ENCODE data around the gene SMYD4. TPM values are rescaled to one million over a fixed set of nuclear protein-coding genes. Genes with fewer than 3 reads are reported as not detected.

Gene SMYD4, protein sequence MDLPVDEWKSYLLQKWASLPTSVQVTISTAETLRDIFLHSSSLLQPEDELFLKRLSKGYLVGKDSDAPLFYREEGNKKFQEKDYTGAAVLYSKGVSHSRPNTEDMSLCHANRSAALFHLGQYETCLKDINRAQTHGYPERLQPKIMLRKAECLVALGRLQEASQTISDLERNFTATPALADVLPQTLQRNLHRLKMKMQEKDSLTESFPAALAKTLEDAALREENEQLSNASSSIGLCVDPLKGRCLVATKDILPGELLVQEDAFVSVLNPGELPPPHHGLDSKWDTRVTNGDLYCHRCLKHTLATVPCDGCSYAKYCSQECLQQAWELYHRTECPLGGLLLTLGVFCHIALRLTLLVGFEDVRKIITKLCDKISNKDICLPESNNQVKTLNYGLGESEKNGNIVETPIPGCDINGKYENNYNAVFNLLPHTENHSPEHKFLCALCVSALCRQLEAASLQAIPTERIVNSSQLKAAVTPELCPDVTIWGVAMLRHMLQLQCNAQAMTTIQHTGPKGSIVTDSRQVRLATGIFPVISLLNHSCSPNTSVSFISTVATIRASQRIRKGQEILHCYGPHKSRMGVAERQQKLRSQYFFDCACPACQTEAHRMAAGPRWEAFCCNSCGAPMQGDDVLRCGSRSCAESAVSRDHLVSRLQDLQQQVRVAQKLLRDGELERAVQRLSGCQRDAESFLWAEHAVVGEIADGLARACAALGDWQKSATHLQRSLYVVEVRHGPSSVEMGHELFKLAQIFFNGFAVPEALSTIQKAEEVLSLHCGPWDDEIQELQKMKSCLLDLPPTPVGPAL
- total RNA-seq (7.0 TPM), polyA plus RNA-seq (8.1 TPM)
- long read RNA-seq, donor 1, partial matches to known transcripts = 16 of 16 reads
- long read RNA-seq, donor 1, other reads (novel, unspliced or antisense) = 0 of 16 reads
- long read RNA-seq, donor 2 = 0 reads
- long read RNA-seq, donor 3, partial matches to known transcripts = 70 of 71 reads
- long read RNA-seq, donor 3, other reads (novel, unspliced or antisense) = 0 of 71 reads
- long read RNA-seq, donor 4, full-length matches to known transcripts = 1 of 1 reads
- long read RNA-seq, donor 4, partial matches to known transcripts = 0 of 1 reads
- long read RNA-seq, donor 4, other reads (novel, unspliced or antisense) = 0 of 1 reads
- long read RNA-seq, donor 5 = 0 reads
- long read RNA-seq, donor 6, partial matches to known transcripts = 0 of 1 reads
- long read RNA-seq, donor 6, other reads (novel, unspliced or antisense) = 0 of 1 reads
- long read RNA-seq, donor 7, full-length matches to known transcripts = 1 of 1 reads
- long read RNA-seq, donor 7, partial matches to known transcripts = 0 of 1 reads
- long read RNA-seq, donor 7, other reads (novel, unspliced or antisense) = 0 of 1 reads
- long read RNA-seq, donor 8 = 0 reads
- long read RNA-seq, donor 9 = 0 reads
- long read RNA-seq, donor 10, full-length matches to known transcripts = 1 of 1 reads
- long read RNA-seq, donor 10, partial matches to known transcripts = 0 of 1 reads
- long read RNA-seq, donor 10, other reads (novel, unspliced or antisense) = 0 of 1 reads

- H3K36me3 ChIP-seq (ENCODE audit: control insufficient read depth in 2 of 2, insufficient read depth in 2 of 2, low read length in 1 of 2) = peaks cover 19 to 21% of the 10 kb centered on the region in 2 donors
- peak within 1 kb of the TSS; percentile 81 to 87 for H3K27ac ChIP-seq (ENCODE audit: low read depth in 1 of 2, low read length in 1 of 2)
- DNase-seq (ENCODE audit: low read depth in 6 of 9, low spot score in 9 of 9) = peak; percentile 60 to 94 (median 82)
- under 1% methylated on average over 83 of the region's 83 CpGs for WGBS
- H3K4me1 ChIP-seq (ENCODE audit: control insufficient read depth in 2 of 2, insufficient read depth in 2 of 2, low read length in 2 of 2) = peaks cover 11 to 19% of the 10 kb centered on the region in 2 donors
- no peaks in the 10 kb centered on the region for H3K9me3 ChIP-seq (ENCODE audit: control insufficient read depth in 2 of 2, insufficient read depth in 1 of 2, low read length in 1 of 2)
- H3K4me3 ChIP-seq (ENCODE audit: low read length in 2 of 2) = peak within 1 kb of the TSS; percentile 77 to 94
- H3K27me3 ChIP-seq (ENCODE audit: control insufficient read depth in 2 of 2, insufficient read depth in 1 of 2, low read length in 1 of 2) = no peaks in the 10 kb centered on the region
Observed at GRCh38 chr17:1829592-1830257, at the start of gene SMYD4, which contains the start of gene RPA1. Gene SMYD4, minus strand, starts transcription at chr17:1829902. Its CDS starts 1,908 bp downstream, at chr17:1827994. Gene RPA1, plus strand, starts transcription at chr17:1830005. Its CDS starts 89 bp downstream, at chr17:1830094.

DNA sequence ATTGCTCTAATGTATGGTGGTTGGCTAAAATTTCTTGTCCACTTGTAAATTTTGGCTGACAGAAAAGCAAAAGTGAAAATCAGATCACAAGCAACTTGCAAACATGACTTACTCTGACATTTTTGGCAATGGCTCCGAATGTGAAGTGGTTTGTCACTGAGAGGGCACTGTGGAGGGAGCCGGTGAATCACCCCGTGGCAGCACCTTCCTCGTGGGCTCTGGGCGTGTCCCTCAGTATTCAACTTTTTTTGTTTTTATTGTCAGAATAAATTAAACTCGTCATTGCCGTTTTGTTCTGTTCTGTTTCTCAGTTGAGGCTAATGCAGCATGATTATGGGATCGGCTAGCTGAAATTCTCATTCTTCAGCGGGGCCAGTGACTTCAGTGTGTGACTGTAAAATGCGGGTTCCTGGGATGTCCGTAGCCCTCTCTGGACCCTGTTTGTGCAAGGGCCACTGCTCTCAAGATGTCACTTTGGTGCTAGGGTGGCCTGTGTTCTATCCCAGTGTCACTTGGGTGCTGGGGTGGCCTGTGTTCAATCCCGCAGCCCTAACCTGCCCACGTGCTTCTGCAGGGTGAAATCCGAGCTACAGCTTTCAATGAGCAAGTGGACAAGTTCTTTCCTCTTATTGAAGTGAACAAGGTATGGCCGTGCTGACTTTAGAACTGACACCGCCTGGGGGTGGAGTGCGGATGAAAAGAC, 48.9 kb upstream of the SMYD4 start:
- WGBS = 93% methylated on average over 17 of the region's 17 CpGs
- Histone ChIP-seq H3K27ac (ENCODE audit: low read depth in 1 of 2, low read length in 1 of 2) (no peak overlapping the region), H3K27me3 (ENCODE audit: control insufficient read depth in 2 of 2, insufficient read depth in 1 of 2, low read length in 1 of 2) (no peaks in the 10 kb centered on the region), H3K4me1 (ENCODE audit: control insufficient read depth in 2 of 2, insufficient read depth in 2 of 2, low read length in 2 of 2) (peaks cover under 1 to 2% of the 10 kb centered on the region in 2 donors), H3K4me3 (ENCODE audit: low read length in 2 of 2) (no peak overlapping the region), H3K36me3 (ENCODE audit: control insufficient read depth in 2 of 2, insufficient read depth in 2 of 2, low read length in 1 of 2) (peaks cover 50 to 80% of the 10 kb centered on the region in 2 donors), H3K9me3 (ENCODE audit: control insufficient read depth in 2 of 2, insufficient read depth in 1 of 2, low read length in 1 of 2) (no peaks in the 10 kb centered on the region)
- DNase-seq (ENCODE audit: low read depth in 6 of 9, low spot score in 9 of 9) = no peak

DNA sequence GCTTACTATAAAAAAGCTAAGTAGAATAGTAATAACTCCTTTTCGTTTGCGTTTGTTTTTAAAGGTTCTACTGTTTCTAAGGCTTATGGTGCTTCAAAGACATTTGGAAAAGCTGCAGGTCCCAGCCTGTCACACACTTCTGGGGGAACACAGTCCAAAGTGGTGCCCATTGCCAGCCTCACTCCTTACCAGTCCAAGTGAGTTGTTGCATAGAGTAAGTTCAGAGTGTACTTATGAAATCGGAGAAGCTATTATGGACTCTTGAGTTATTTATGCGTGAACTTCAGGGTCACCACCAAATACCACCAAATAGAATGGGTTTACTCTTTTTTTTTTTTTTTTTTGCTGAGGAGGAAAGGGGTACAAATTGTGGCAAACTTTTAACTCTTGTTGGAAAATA, 45.9 kb upstream of the SMYD4 start:
- DNase-seq (ENCODE audit: low read depth in 6 of 9, low spot score in 9 of 9) = no peak
- H3K27ac ChIP-seq (ENCODE audit: low read depth in 1 of 2, low read length in 1 of 2) = no peak overlapping the region
- H3K4me3 ChIP-seq (ENCODE audit: low read length in 2 of 2) = no peak overlapping the region
- 96% methylated on average over 4 of the region's 4 CpGs for WGBS
- H3K9me3 ChIP-seq (ENCODE audit: control insufficient read depth in 2 of 2, insufficient read depth in 1 of 2, low read length in 1 of 2) = peaks cover 0 to 3% of the 10 kb centered on the region in 2 donors
- peaks cover 31 to 66% of the 10 kb centered on the region in 2 donors for H3K36me3 ChIP-seq (ENCODE audit: control insufficient read depth in 2 of 2, insufficient read depth in 2 of 2, low read length in 1 of 2)
- no peaks in the 10 kb centered on the region for H3K27me3 ChIP-seq (ENCODE audit: control insufficient read depth in 2 of 2, insufficient read depth in 1 of 2, low read length in 1 of 2)
- H3K4me1 ChIP-seq (ENCODE audit: control insufficient read depth in 2 of 2, insufficient read depth in 2 of 2, low read length in 2 of 2) = peaks cover 25 to 30% of the 10 kb centered on the region in 2 donors

DNA sequence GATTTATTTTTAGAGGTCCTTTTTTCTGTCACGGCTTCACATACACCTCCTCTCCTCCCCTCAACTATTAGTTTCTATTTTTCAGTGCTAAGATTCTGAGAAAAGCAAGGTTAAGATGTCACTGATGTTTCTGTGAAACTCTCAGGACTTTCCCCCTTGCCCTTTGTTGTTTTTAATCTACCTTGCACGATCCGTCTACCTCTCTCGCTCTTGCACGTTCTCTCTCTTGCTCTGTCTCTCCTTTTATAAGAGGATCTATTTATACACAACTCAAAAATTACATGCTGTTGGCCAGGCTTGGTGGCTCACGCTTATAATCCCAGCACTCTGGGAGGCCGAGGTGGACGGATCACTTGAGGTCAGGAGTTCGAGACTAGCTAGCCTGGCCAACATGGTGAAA, 43.7 kb upstream of the SMYD4 start:
- no peak overlapping the region for H3K4me3 ChIP-seq (ENCODE audit: low read length in 2 of 2)
- no peak for DNase-seq (ENCODE audit: low read depth in 6 of 9, low spot score in 9 of 9)
- peak overlapping the region in 1 of 2 donors; percentile 3 for H3K27ac ChIP-seq (ENCODE audit: low read depth in 1 of 2, low read length in 1 of 2)
- peaks cover 0 to 3% of the 10 kb centered on the region in 2 donors for H3K9me3 ChIP-seq (ENCODE audit: control insufficient read depth in 2 of 2, insufficient read depth in 1 of 2, low read length in 1 of 2)
- 95% methylated on average over 9 of the region's 9 CpGs for WGBS
- H3K36me3 ChIP-seq (ENCODE audit: control insufficient read depth in 2 of 2, insufficient read depth in 2 of 2, low read length in 1 of 2) = peaks cover 10 to 44% of the 10 kb centered on the region in 2 donors
- peaks cover 34 to 39% of the 10 kb centered on the region in 2 donors for H3K4me1 ChIP-seq (ENCODE audit: control insufficient read depth in 2 of 2, insufficient read depth in 2 of 2, low read length in 2 of 2)
- H3K27me3 ChIP-seq (ENCODE audit: control insufficient read depth in 2 of 2, insufficient read depth in 1 of 2, low read length in 1 of 2) = no peaks in the 10 kb centered on the region

DNA sequence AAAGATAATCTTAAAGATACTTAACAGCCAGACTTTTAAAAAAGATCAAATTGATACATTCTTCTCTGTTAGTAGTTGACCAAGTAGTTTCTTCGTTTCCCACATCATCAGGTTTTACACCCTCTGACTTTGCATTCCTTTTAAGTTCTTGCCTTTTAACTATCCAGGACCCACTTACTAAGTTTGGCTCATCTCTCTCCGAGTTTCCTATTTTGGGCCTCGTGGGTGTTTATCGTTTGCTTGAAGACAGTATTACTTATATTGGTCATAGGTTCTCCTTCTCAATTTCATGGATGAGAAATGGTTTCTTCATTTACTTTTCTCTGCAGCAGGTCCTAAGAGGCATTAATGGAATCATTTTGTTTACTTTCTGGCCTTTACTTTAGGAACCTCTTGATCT, 43.3 kb upstream of the SMYD4 start:
- Histone ChIP-seq H3K36me3 (ENCODE audit: control insufficient read depth in 2 of 2, insufficient read depth in 2 of 2, low read length in 1 of 2) (peaks cover 9 to 45% of the 10 kb centered on the region in 2 donors), H3K27ac (ENCODE audit: low read depth in 1 of 2, low read length in 1 of 2) (no peak overlapping the region)
- WGBS = 94% methylated on average over 4 of the region's 4 CpGs

DNA sequence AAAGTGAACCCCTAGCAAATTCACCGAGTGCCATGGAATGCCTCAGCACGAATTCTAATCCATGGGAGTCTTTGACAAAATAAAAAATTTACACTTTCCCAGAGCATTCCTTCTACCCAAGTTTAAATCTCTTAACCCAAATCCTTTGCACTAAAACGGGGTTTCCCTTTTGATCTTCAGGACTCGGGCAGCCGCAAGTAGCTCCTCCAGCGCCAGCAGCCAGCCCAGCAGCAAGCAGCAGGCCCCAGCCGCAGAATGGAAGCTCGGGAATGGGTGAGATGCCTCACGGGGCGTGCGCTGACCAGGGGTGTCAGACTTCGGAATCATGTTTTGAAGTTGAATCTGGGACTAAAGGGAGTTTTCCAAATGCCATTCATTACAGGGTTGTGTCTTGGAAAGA, 42.6 kb upstream of the SMYD4 start:
- Histone ChIP-seq H3K27ac (ENCODE audit: low read depth in 1 of 2, low read length in 1 of 2) (peak overlapping the region; percentile 71 to 90), H3K36me3 (ENCODE audit: control insufficient read depth in 2 of 2, insufficient read depth in 2 of 2, low read length in 1 of 2) (peaks cover 11 to 39% of the 10 kb centered on the region in 2 donors)
- 91% methylated on average over 12 of the region's 12 CpGs for WGBS

More for the DNA sequence above, 43.3 kb upstream of the SMYD4 start:
- no peak overlapping the region for H3K4me3 ChIP-seq (ENCODE audit: low read length in 2 of 2)
- H3K4me1 ChIP-seq (ENCODE audit: control insufficient read depth in 2 of 2, insufficient read depth in 2 of 2, low read length in 2 of 2) = peaks cover 34 to 39% of the 10 kb centered on the region in 2 donors
- no peaks in the 10 kb centered on the region for H3K27me3 ChIP-seq (ENCODE audit: control insufficient read depth in 2 of 2, insufficient read depth in 1 of 2, low read length in 1 of 2)
- DNase-seq (ENCODE audit: low read depth in 6 of 9, low spot score in 9 of 9) = no peak
- peaks cover 0 to 3% of the 10 kb centered on the region in 2 donors for H3K9me3 ChIP-seq (ENCODE audit: control insufficient read depth in 2 of 2, insufficient read depth in 1 of 2, low read length in 1 of 2)

GRCh38 chr17:1871756-1872155, 42.1 kb upstream of the SMYD4 start:
- Histone ChIP-seq H3K36me3 (ENCODE audit: control insufficient read depth in 2 of 2, insufficient read depth in 2 of 2, low read length in 1 of 2) (peaks cover 13 to 36% of the 10 kb centered on the region in 2 donors), H3K4me3 (ENCODE audit: low read length in 2 of 2) (peak overlapping the region; percentile 2 to 17), H3K4me1 (ENCODE audit: control insufficient read depth in 2 of 2, insufficient read depth in 2 of 2, low read length in 2 of 2) (peaks cover 34 to 39% of the 10 kb centered on the region in 2 donors), H3K27me3 (ENCODE audit: control insufficient read depth in 2 of 2, insufficient read depth in 1 of 2, low read length in 1 of 2) (no peaks in the 10 kb centered on the region), H3K27ac (ENCODE audit: low read depth in 1 of 2, low read length in 1 of 2) (peak overlapping the region; percentile 81 to 90), H3K9me3 (ENCODE audit: control insufficient read depth in 2 of 2, insufficient read depth in 1 of 2, low read length in 1 of 2) (peaks cover 0 to 3% of the 10 kb centered on the region in 2 donors)
- WGBS = 10% methylated on average over 5 of the region's 5 CpGs
- DNase-seq (ENCODE audit: low read depth in 6 of 9, low spot score in 9 of 9) = peak; percentile 44 to 87 (median 64)

More for the DNA sequence above, 42.6 kb upstream of the SMYD4 start:
- H3K4me1 ChIP-seq (ENCODE audit: control insufficient read depth in 2 of 2, insufficient read depth in 2 of 2, low read length in 2 of 2) = peaks cover 34 to 39% of the 10 kb centered on the region in 2 donors
- no peak for DNase-seq (ENCODE audit: low read depth in 6 of 9, low spot score in 9 of 9)
- peaks cover 0 to 3% of the 10 kb centered on the region in 2 donors for H3K9me3 ChIP-seq (ENCODE audit: control insufficient read depth in 2 of 2, insufficient read depth in 1 of 2, low read length in 1 of 2)
- H3K4me3 ChIP-seq (ENCODE audit: low read length in 2 of 2) = peak overlapping the region in 1 of 2 donors; percentile 17
- no peaks in the 10 kb centered on the region for H3K27me3 ChIP-seq (ENCODE audit: control insufficient read depth in 2 of 2, insufficient read depth in 1 of 2, low read length in 1 of 2)

Data from thymus (tissue), 14 donors.